ENCODE results near the gene TBX10.

DNA sequence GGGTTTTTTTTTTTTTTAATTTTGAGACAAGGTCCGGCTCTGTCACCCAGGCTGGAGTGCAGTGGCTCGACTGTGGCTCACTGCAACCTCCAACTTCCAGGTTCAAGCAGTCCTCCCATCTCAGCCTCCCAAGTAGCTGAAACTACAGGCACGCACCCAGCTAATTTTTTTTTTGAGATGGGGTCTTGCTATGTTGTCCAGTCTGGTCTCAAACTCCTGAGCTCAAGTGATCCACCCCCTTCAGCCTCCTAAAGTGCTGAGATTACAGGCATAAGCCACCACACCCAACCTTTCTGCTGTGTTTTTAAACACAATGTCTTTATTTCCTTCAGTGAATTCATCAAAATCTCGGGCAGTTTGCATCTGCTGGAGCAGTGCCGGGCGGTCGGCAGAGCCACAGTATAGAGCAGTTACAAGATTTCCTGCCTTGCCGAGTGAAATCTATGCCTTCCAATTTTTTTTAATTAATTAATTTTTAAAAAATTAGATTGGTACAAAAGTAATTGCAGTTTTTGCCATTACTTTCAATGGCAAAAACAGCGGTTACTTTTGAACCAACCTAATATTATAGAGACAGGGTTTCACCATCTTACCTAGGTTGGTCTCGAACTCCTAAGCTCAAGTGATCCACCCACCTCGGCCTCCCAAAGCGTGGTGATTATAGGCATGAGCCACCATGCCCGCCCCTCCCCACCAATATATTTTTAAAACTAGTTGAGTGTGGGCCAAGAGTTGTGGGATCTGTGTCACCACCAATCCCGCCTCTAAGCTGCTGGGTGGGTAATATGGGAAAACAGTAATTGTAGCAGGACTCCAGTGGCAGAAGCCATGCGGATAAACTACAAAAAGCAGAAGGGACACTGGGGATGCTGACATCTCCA is 13.6 kb upstream of the TBX10 start:
- TF ChIP-seq POLR2A (IDR thresholded peaks at IDR 0.05; ENCODE audit: low read depth, low read length) (no peak), POLR2AphosphoS5 (IDR thresholded peaks at IDR 0.05; ENCODE audit: low read depth, low read length) (no peak), TAF1 (IDR thresholded peaks at IDR 0.05; ENCODE audit: low read depth, low read length) (no peak), SPI1 (IDR thresholded peaks at IDR 0.05; ENCODE audit: low read depth, low read length) (no peak)

Measured in GM12891 (cell line).